GM19468 (cell line): Measurements from ENCODE around the gene LSM3.

Experiments used
- ATAC-seq: cut with Tn5 transposase; IDR thresholded peaks from one replicate; pipeline ENCODE4 v1.9.1; 2021; ENCODE audit warnings: mild to moderate bottlenecking, moderate library complexity, moderate number of reproducible peaks; ENCODE audit not compliant: unreplicated experiment; ENCODE audit errors: extremely low read depth

The LSM3 gene

GRCh38 chr3:14235003-14235911 is 56.6 kb downstream of the LSM3 start:
- ATAC-seq: no peak

- ATAC-seq: no peak
Observed at GRCh38 chr3:14235912-14236295, 57.3 kb downstream of the LSM3 start.

GRCh38 chr3:14236902-14237301 is 58.3 kb downstream of the LSM3 start:
- ATAC-seq: no peak

- no peak for ATAC-seq
Observed at GRCh38 chr3:14237457-14237856, 58.8 kb downstream of the LSM3 start.

- no peak for ATAC-seq
Observed at GRCh38 chr3:14238356-14238755, 59.7 kb downstream of the LSM3 start.

GRCh38 chr3:14238930-14239329 is 60.3 kb downstream of the LSM3 start:
- ATAC-seq: no peak

- no peak for ATAC-seq
Observed at GRCh38 chr3:14239940-14240339, 61.3 kb downstream of the LSM3 start.

- no peak for ATAC-seq
Observed at GRCh38 chr3:14240366-14240765, 61.7 kb downstream of the LSM3 start.

GRCh38 chr3:14241716-14242115 is 63.1 kb downstream of the LSM3 start:
- ATAC-seq: no peak

- no peak for ATAC-seq
Observed at GRCh38 chr3:14242490-14243311, 64.1 kb downstream of the LSM3 start.

- ATAC-seq: no peak
Observed at GRCh38 chr3:14243782-14244181, 65.2 kb downstream of the LSM3 start.

- no peak for ATAC-seq
Observed at GRCh38 chr3:14244521-14245247, 66.1 kb downstream of the LSM3 start.

GRCh38 chr3:14245248-14245639 is 66.6 kb downstream of the LSM3 start:
- no peak for ATAC-seq

- ATAC-seq: no peak
Observed at GRCh38 chr3:14245822-14246221, 67.2 kb downstream of the LSM3 start.

GRCh38 chr3:14246414-14246813 is 67.8 kb downstream of the LSM3 start:
- ATAC-seq: no peak

GRCh38 chr3:14248477-14248848 is 69.8 kb downstream of the LSM3 start:
- ATAC-seq: no peak

- ATAC-seq: no peak
Observed at GRCh38 chr3:14248849-14249523, 70.4 kb downstream of the LSM3 start.
